ENCODE data around the gene ADAMTSL1.
"Not testable (repeated sequence)": the region's sequence is repeated elsewhere in the genome, so short reads cannot be mapped to it uniquely, and the experiment has no call there.

ADAMTSL1 gene

DNA sequence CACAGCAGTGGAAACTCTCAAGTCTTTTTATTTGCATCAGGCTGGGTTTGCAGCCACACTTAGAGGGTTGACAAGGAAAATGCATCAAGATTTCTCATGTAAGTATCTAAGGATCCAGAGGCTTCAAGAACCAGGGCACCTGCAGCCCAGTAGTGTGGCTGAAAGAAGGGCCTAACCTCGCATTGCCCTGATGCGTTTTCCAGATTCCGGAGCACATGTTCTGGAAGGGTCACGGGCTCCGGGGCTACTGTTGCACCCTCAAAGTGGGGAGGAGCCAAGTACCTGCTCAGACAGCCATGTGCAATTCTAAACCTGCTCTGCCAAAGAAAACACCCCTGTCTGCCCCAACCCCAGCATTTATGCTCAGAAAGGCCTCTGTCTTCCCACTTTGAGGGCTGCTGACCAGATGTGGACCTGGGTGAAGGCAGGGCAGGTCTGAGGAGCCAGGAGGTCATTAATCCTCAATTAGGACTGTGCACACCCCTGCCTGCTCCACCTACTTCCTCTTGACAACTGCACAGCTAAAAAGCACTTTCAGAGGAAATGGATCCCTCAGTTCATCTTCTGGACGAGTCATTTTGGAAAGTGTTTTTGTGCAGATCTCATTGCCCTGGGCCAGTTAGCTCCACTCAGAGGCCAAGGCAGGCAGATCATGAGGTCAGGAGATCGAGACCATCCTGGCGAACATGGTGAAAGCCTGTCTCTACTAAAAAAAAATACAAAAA is 448.4 kb downstream of the ADAMTSL1 start:
- no peak for DNase-seq

DNA sequence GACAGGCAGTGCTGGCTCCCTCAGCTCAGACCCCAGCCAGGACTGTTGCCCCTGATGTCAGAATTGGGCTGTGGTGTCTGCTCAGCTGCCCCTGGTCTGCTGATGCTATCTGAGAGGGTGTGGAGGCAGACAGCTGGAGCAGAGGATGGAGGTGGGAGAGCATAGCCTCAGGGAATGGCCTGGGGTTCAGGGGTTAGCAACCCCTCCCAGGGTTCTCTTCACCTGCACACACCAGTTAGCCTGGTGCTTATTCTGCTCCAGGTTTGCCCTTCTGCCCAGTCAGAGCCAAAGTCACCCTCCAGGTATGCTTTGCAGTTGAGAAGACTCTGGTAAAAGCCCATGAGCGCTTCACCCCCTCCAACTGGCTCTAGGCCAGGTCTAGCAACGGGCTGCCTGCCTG is 449.2 kb downstream of the ADAMTSL1 start:
- no peak for DNase-seq

DNA sequence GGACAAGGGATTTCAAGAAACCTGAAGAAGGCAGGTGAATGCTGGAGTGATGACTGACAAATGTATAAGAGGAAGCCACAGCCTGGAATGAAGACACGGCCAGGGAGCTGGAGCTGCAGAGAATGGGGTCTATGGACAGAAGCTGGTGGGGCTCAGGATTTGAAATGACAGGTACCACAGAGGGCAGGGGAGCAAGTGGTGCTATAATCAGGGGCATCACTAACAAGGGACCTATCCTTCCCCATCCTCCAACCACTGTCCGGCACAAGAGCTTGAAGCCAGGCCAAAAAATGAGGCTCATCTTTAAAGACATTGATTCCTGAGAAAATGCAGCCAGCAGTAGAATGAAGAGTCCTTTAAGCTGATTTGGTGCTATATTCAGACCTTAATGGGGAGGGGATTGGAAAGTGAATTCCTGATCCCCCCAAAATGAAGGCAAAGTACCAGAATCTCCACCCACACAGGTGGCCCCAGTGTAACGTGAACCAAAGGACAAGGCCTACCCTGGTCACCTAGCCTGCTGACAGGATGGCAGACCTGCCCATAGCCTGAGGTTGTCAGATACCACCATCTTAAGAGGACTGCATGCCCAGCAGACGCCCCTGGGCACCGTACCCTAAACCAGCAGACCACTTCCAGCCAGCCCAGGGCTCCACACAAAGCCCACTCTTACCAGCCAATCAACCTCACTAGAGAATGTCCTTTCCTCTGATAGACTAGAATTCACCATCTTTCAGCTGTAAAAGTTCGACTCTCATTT is 449.9 kb downstream of the ADAMTSL1 start:
- DNase-seq, result no peak

DNA sequence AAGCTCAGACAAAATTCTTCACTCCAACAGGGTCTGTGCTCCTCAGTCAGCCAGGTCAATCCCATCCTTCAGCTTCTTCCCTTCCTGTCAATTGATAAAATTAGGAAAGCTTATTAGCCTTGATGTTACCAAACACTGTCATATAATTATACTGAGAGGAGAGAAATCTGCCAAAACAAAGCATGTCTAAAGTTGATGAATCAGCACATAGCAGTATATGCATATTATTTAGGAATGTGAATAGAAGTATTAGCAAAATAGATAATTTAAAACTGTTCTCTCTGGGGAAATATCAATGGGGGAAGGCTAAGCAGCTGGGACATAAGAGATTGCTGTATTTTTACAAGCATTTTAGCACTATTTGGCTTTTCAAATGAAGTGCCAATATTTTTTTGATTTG is 451.9 kb downstream of the ADAMTSL1 start:
- DNase-seq, result no peak

DNA sequence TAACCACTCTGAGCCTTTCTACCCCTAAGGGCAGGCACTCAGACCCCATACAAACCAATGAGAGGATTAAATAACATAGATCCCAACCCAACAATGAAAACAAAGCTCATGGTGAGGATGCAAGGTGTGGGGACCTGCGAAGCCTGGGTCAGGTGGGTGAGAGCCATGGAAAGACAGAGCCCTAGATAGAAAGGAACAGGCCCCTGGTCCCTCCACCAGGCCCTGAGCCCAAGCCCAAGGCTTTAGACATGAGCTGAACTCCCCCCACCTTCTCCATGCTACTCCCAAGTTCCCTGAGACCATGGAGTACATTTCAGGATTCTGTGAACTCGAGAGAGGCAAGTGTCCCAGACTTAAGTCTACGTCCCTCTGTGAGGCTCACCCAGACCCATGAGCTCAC is 452.6 kb downstream of the ADAMTSL1 start:
- no peak for DNase-seq

DNA sequence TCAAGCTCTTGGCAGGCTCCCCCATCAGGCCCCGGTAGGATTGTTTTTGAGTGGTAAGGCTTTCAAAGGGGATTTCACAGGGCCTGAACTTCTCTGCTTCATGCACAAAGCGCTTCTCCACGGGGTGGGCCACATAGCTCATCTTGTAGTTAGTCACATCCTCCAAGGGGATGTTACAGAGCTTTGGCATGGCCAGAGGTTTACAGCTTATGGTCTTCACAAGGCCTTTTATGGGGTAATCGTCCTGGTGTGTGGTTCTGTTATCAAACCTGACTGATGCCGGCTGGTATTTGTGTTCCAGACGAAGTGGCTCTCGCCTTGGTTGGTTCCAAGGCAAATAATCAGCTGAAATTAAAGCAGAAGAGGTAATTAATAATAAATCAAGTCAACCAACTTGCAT is 454.8 kb downstream of the ADAMTSL1 start:
- DNase-seq, result no peak

DNA sequence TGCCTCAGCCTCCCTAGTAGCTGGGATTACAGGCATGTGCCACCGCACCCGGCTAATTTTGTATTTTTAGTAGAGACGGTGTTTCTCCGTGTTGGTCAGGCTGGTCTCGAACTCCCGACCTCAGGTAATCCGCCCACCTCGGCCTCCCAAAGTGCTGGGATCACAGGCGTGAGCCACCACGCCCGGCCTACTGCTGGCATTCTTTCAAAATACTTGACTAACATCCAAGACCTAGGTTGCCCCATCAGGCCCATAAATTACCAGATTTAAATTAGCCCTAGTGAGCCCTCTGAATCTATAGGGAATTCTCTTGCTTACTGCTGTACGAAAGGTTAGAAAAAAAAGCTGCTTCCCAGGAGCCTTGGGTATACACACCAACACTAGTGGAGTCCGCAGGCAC is 456.7 kb downstream of the ADAMTSL1 start:
- DNase-seq, result not testable (repeated sequence)

DNA sequence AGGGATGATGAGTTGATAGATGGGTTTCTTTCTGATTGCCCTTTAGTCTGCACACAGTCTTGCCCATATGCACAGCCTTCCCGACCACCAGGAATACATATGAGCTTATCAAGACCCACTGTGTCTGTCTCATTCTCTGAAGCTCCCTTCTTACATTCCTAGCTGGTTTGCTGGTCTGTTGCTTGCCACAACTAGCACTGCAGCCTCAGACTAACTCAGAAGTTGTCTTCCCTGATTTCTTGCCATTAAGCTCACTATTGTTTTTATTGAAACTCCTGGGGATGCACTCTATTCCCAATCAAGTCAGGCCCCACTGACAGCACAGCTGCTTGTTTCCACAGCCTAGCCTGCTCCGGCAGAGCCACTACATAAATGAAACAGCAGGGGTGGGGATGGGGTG is 461.6 kb downstream of the ADAMTSL1 start:
- DNase-seq, result no peak

DNA sequence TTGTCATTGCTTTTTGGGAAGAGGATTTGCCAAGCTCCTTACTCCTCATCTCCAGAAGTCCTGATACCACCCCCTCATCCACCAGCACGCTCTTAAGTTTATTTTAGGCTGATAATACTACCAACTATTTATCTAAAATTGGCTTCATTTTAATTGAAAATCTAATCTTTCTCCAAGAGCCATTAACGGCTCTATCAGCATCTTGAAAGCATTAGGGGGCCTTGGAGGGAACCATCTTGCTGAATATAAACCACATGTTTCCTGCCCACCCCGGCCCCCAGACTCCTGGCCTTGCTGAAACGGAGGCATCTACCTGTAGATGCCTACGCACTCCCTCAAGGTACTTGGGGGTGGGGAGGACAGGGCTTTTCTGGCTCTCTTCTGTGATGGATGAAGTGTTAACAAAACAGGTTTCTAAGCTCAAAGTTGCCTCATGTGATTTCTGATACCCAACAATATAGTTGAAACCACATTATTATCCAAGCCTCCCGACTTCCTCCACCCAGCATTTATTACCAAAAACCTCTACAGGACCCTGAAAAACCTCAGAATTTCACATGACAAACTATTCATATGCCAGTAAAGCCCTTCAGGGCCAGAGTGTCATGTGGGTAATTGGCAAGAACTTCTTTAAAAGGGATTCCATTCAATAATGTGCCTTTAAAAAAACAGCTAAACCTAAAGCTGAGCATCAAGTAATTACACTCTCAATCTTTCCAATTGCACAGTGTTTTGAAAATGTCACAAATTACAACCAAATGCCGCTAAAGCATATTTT is 462.3 kb downstream of the ADAMTSL1 start:
- no peak for DNase-seq

DNA sequence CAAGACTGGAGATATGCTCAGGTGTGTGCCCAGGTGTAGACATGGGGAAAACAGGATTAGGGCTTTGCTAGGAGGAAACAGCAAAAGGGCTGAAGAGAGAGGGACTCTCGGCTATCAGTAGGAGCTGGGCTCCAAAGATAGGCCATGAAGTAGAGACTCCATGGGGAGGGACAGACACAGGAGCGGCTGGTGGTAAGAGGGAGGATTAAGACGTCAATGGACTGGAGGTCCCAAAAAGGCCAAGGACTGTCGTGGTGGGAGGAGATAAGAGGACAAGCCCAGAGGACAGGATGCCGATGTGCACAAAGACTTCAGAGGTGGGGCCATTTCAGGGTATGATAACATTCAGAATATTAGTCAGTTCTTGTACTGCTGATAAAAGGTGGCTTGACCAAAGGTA is 466.0 kb downstream of the ADAMTSL1 start:
- DNase-seq, result no peak

DNA sequence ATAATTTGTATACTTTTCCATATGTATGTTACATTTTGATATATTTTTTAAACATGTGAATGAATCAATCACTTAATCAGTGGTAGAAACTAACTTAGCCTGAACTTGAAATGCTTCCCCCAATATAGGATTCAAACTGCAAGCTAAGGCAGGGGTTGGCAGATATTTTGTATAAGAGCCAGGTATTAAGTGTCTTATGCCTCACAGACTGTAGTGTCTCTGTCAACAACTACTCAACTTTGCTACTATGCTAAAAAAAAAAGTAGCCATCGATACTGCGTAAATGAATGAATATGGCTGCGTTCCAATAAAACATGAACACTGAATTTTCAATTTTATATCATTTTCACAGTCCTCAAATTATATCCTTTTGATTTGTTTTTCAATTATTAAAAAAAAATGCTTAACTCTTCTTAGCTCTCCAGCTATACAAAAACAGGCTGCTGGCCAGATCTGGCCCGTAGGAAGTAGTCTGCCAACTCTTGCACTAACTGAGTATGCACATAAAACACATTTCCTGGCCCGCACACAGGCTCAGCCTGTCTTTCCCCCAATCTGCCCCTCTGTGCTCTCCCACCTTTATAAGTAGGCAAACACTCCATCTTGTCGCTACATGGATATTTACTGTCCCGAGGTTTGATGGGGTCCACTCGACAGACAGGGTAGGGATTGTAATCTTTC is 467.2 kb downstream of the ADAMTSL1 start:
- DNase-seq, result no peak

DNA sequence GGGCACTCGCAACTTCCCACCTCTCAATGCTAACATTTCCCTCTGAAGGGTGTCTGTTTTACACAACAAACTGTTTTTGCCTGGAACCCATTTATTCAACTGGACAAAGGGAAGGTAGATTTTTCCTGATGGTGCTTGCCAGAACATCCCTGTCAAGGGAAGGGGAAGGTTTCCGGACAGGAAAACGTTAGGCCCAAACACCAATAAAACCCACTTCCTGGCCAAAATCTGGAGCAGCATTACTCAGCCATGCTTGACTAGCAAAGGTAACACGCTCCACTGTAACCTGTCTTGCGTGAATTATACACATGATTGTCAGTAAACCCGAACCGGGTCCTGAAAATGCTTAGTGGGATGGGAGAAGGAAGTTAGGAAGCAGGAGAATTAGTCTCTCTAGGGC is 468.8 kb downstream of the ADAMTSL1 start:
- DNase-seq, result no peak

DNA sequence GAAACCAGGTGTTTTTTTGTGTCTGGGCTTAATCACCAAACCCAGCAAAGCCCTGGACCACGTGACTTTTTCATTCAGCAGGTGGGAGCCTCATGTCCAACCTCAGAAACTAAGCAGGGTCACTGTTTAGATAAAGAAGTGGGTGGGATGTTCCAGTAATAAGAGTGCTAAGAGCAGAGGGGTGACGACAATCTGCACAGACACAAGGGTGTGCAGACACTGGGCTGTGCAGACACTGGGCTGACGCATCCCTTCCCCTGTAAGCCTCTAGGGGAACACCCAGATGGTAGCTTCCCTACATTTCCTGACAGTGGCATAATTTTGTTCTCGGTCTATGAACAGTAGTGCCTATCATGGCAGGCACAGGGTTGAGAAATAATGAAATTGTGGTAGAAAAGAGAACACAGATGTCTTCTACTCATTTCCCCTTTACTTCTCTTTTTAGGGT is 474.0 kb downstream of the ADAMTSL1 start:
- no peak for DNase-seq

DNA sequence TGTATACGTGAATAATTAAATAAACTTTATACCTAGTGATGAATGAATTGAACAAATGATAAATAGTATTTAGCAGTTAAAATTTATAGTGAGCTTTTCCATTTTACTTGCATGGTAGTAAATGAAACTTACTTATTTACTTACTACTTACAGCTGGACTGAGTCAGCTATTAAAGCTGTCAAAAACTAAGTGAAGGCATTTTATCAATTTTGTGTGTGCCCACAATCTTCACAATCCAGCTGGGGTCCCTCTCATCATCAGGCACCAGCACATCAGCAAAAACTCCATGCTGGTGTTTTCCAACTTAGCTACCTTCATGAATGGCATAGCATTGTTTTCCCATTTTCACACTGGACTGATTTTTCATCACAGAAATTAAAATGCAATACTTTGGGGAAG is 478.0 kb downstream of the ADAMTSL1 start:
- DNase-seq, result no peak

DNA sequence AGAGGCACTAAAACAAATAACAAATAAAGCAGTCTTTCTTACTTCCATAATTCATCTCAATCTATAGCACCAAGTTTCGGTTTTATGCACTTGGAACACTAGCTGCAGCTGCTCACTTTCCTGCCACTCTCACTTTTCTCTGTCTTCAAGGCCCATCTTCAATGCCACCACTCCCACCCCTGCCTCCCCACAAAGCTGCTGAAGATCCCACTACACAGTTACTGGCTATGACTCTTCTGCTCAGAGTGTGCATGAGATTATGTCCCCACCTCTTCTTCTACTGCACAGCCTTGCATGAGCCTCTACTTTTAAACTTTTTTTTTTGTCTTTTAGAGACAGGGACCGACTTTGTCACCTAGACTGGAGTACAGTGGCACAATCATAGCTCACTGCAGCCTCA is 481.7 kb downstream of the ADAMTSL1 start:
- DNase-seq, result no peak

Data from activated gamma-delta T cell treated with Interleukin-2 at 50 U/mL for 16 hours (primary cell).